H1 (cell line): Measurements from ENCODE around the gene EPN2. TPM values are rescaled to one million over a fixed set of nuclear protein-coding genes. Genes with fewer than 3 reads are reported as not detected.

Experiments
- CTCF ChIA-PET: fragments of 300-600 bp; sonication (Branson Sonifier 250); formaldehyde crosslinking; loops from one replicate; lab custom pipeline; 2021; ENCODE audit not compliant: partially characterized antibody; lab: Charles Lee
- POLR2A ChIA-PET: fragments of 300-600 bp; sonication (Branson Sonifier 250); formaldehyde crosslinking; loops from one replicate; lab custom pipeline; 2021; ENCODE audit warnings: inconsistent platforms; ENCODE audit not compliant: partially characterized antibody; lab: Charles Lee
- DNase-seq, 2 experiments: peaks; one replicate each; pipeline versions ENCODE4 v3.0.0 to v3.0.0-alpha.2; 2010 to 2022; ENCODE audit warnings: low spot score in 2 of 2, low read depth in 1 of 2, mixed read lengths in 1 of 2
- FAIRE-seq: peaks from 2 replicates; lab custom pipeline; 2011; peaks lifted over from hg19 to GRCh38; lab: Jason Lieb, UNC
- H2AFZ ChIP-seq: 2 replicates; pipeline ENCODE4 v1.8.1; 2012; ENCODE audit warnings: low read length, inconsistent platforms
- H2AK5ac ChIP-seq: 2 replicates; pipeline ENCODE4 v1.6.1; 2013; ENCODE audit warnings: low read depth, low read length
- H2BK120ac ChIP-seq: replicated peaks from 2 replicates; pipeline ENCODE3; 2013; ENCODE audit warnings: low read depth, low read length, inconsistent platforms
- H2BK12ac ChIP-seq: 2 replicates; pipeline ENCODE4 v1.6.1; 2013; ENCODE audit warnings: low read depth, low read length
- H2BK15ac ChIP-seq: 2 replicates; pipeline ENCODE4 v1.6.1; 2013; ENCODE audit warnings: low read length
- H2BK20ac ChIP-seq: 2 replicates; pipeline ENCODE4 v1.6.1; 2013; ENCODE audit warnings: low read length
- H2BK5ac ChIP-seq: 2 replicates; pipeline ENCODE4 v1.6.1; 2013; ENCODE audit warnings: low read depth, low read length
- H3K14ac ChIP-seq: 2 replicates; pipeline ENCODE4 v1.6.1; 2013; ENCODE audit warnings: inconsistent platforms; ENCODE audit not compliant: insufficient read length
- H3K18ac ChIP-seq: 2 replicates; pipeline ENCODE4 v1.6.1; 2013; ENCODE audit warnings: low read length; ENCODE audit errors: extremely low read depth
- H3K23ac ChIP-seq: 2 replicates; pipeline ENCODE4 v1.6.1; 2013; ENCODE audit warnings: inconsistent platforms; ENCODE audit not compliant: insufficient read length
- H3K23me2 ChIP-seq: 2 replicates; pipeline ENCODE4 v1.6.1; 2013; ENCODE audit warnings: low read depth, low read length
- H3K27ac ChIP-seq: 2 replicates; pipeline ENCODE4 v1.6.1; 2011; ENCODE audit warnings: low read depth, low read length, inconsistent platforms
- H3K27me3 ChIP-seq, 4 experiments: replicated peaks in 1 of 4; 1 replicate in 1 of 4; 2 replicates in 3 of 4; pipeline versions ENCODE4 v1.6.1 to v1.8.1; 2011 to 2013; ENCODE audit warnings: low read length in 3 of 4, mild to moderate bottlenecking in 3 of 4, inconsistent platforms in 2 of 4, mixed read lengths in 2 of 4, moderate library complexity in 1 of 4; ENCODE audit not compliant: control insufficient read depth in 3 of 4, insufficient read depth in 3 of 4; ENCODE audit errors: extremely low read depth in 1 of 4
- H3K36me3 ChIP-seq, 4 experiments: 2 replicates each; pipeline versions ENCODE4 v1.6.1 to v1.8.1; 2011 to 2013; ENCODE audit warnings: mild to moderate bottlenecking in 4 of 4, low read length in 3 of 4, moderate library complexity in 2 of 4, control low read depth in 1 of 4, inconsistent platforms in 1 of 4; ENCODE audit not compliant: insufficient read depth in 4 of 4, control insufficient read depth in 2 of 4
- H3K4ac ChIP-seq: replicated peaks from 2 replicates; pipeline ENCODE3; 2013; ENCODE audit warnings: low read length, low read depth, mixed read lengths, inconsistent platforms; ENCODE audit not compliant: insufficient read length
- H3K4me1 ChIP-seq, 4 experiments: replicated peaks in 1 of 4; 1 replicate in 1 of 4; 2 replicates in 3 of 4; pipeline versions ENCODE4 v1.6.1 to v1.8.1; 2011 to 2013; ENCODE audit warnings: low read length in 3 of 4, inconsistent platforms in 2 of 4, mixed read lengths in 1 of 4; ENCODE audit not compliant: insufficient read depth in 4 of 4, control insufficient read depth in 3 of 4
- H3K4me2 ChIP-seq, 2 experiments: 2 replicates each; pipeline versions ENCODE4 v1.6.1 to v1.8.1; 2011 to 2013; ENCODE audit warnings: low read depth in 2 of 2, low read length in 2 of 2, control low read depth in 1 of 2, inconsistent platforms in 1 of 2, mild to moderate bottlenecking in 1 of 2; ENCODE audit not compliant: insufficient read depth in 1 of 2
- H3K4me3 ChIP-seq, 4 experiments: fragments of 200-600, 300-600 bp in 1 of 4; sonication (generic), shearing (Covaris generic), sonication (Bioruptor Twin) in 1 of 4; 2 replicates each; pipeline versions ENCODE4 v1.5.1 to v1.8.1; 2011 to 2016; ENCODE audit warnings: low read length in 4 of 4, low read depth in 3 of 4, control low read depth in 2 of 4, inconsistent platforms in 2 of 4, mild to moderate bottlenecking in 2 of 4, mixed read lengths in 1 of 4, moderate library complexity in 1 of 4; ENCODE audit not compliant: insufficient read depth in 2 of 4; ENCODE audit errors: extremely low read depth in 1 of 4
- H3K56ac ChIP-seq: replicated peaks from 2 replicates; pipeline ENCODE3; 2013; ENCODE audit warnings: low read depth, mild to moderate bottlenecking, mixed read lengths, low read length, inconsistent platforms; ENCODE audit not compliant: insufficient read length
- H3K79me1 ChIP-seq: 2 replicates; pipeline ENCODE4 v1.6.1; 2013; ENCODE audit warnings: low read depth, low read length, control low read depth
- H3K79me2 ChIP-seq, 2 experiments: 2 replicates each; pipeline versions ENCODE4 v1.6.1 to v1.8.1; 2012 to 2013; ENCODE audit warnings: low read length in 2 of 2, mild to moderate bottlenecking in 2 of 2, inconsistent platforms in 1 of 2; ENCODE audit not compliant: insufficient read depth in 2 of 2, control insufficient read depth in 1 of 2
- H3K9ac ChIP-seq, 4 experiments: replicated peaks in 1 of 4; 1 replicate in 1 of 4; 2 replicates in 3 of 4; pipeline versions ENCODE4 v1.6.1 to v1.8.1; 2011 to 2013; ENCODE audit warnings: low read depth in 3 of 4, low read length in 3 of 4, control low read depth in 2 of 4, mild to moderate bottlenecking in 2 of 4, moderate library complexity in 2 of 4, inconsistent platforms in 1 of 4; ENCODE audit errors: extremely low read depth in 1 of 4
- H3K9me3 ChIP-seq, 2 experiments: 2 replicates each; pipeline versions ENCODE4 v1.6.1 to v1.8.1; 2012 to 2013; ENCODE audit warnings: mild to moderate bottlenecking in 2 of 2, moderate library complexity in 2 of 2, control low read depth in 1 of 2, inconsistent platforms in 1 of 2, low read depth in 1 of 2, low read length in 1 of 2, mixed read lengths in 1 of 2; ENCODE audit not compliant: insufficient read depth in 2 of 2
- H4K20me1 ChIP-seq, 2 experiments: replicated peaks in 1 of 2; 2 replicates each; pipeline versions ENCODE3 to v1.8.1; 2011 to 2013; ENCODE audit warnings: inconsistent platforms in 2 of 2, low read length in 2 of 2, mild to moderate bottlenecking in 1 of 2; ENCODE audit not compliant: insufficient read depth in 2 of 2, control insufficient read depth in 1 of 2
- H4K5ac ChIP-seq: 2 replicates; pipeline ENCODE4 v1.6.1; 2013; ENCODE audit warnings: low read length, low read depth, mixed read lengths, inconsistent platforms; ENCODE audit not compliant: insufficient read length
- H4K8ac ChIP-seq: 2 replicates; pipeline ENCODE4 v1.8.0; 2013; ENCODE audit warnings: mild to moderate bottlenecking, moderate library complexity, low read length, inconsistent platforms; ENCODE audit not compliant: insufficient read depth; ENCODE audit errors: extremely low read depth
- H4K91ac ChIP-seq: replicated peaks from 2 replicates; pipeline ENCODE3; 2013; ENCODE audit warnings: low read length, mixed read lengths, inconsistent platforms; ENCODE audit not compliant: insufficient read length
- EGR1 ChIP-seq: IDR thresholded peaks from 2 replicates; pipeline ENCODE4 v1.6.1; 2011; ENCODE audit warnings: low read depth, low read length, borderline replicate concordance
- POLR2A ChIP-seq, 2 experiments: IDR thresholded peaks; 1 replicate in 1 of 2; 2 replicates in 1 of 2; pipeline ENCODE4 v1.6.1; 2011; ENCODE audit warnings: low read depth in 2 of 2, low read length in 2 of 2, mild to moderate bottlenecking in 2 of 2; ENCODE audit errors: control extremely low read depth in 1 of 2
- SAP30 ChIP-seq: fragments of 300-600 bp; sonication (generic); IDR thresholded peaks from 2 replicates; pipeline ENCODE4 v1.7.1; 2012; ENCODE audit warnings: low read length, moderate library complexity, mild to moderate bottlenecking, inconsistent platforms; ENCODE audit not compliant: insufficient read depth, insufficient replicate concordance
- SIN3A ChIP-seq, 2 experiments: IDR thresholded peaks in 1 of 2; conservative IDR thresholded peaks in 1 of 2; 2 replicates each; pipeline ENCODE4 v1.6.1; 2011 to 2012; ENCODE audit warnings: low read length in 2 of 2, improper control_type of control experiment in 1 of 2, low read depth in 1 of 2, mild to moderate bottlenecking in 1 of 2
- TAF1 ChIP-seq: IDR thresholded peaks from 2 replicates; pipeline ENCODE4 v1.6.1; 2011; ENCODE audit warnings: mild to moderate bottlenecking, low read depth, low read length
- WGBS, 2 experiments: shearing (Covaris generic) in 1 of 2; methylation state at CpG; one replicate each; pipeline versions ENCODE4 v1.1.6 to v1.1.7; 2013 to 2015; ENCODE audit warnings: low lambda C conversion rate in 2 of 2, mixed read lengths in 2 of 2, inconsistent platforms in 1 of 2, low coverage in 1 of 2, missing lambda C conversion rate in 1 of 2; ENCODE audit not compliant: insufficient replicate concordance in 2 of 2, insufficient coverage in 1 of 2, insufficient read length in 1 of 2; ENCODE audit errors: extremely low coverage in 1 of 2, missing lambda C conversion rate in 1 of 2; 5-methylcytosine and 5-hydroxymethylcytosine counted together
- polyA plus RNA-seq, 7 experiments: library from polyadenylated mRNA; depleted of rRNA in 3 of 7; stranded (reverse) in 5 of 7; unstranded in 2 of 7; fragments of >200 nt in 5 of 7; fragments of 200-250 nt in 2 of 7; gene quantifications; 1 replicate in 5 of 7; 2 replicates in 1 of 7; 4 replicates in 1 of 7; pipeline versions ENCODE4 v1.2.1 to v1.2.3, GENCODE V29; 2011 to 2013; ENCODE audit warnings: missing spikeins in 2 of 7, mixed read lengths in 2 of 7
- total RNA-seq: library from RNA; stranded (reverse); fragmentation: NEBNext Ultra II Directional; extraction: Animal tissue kit (Norgen Biotek cat#: 25700); gene quantifications from 2 replicates; pipeline ENCODE4 v1.2.1, GENCODE V29; 2021
- TF ChIP-seq, protein P1 (sequence below): IDR thresholded peaks from 2 replicates; pipeline ENCODE4 v1.6.1; 2011; ENCODE audit warnings: low read length, improper control_type of control experiment

EPN2 gene
- total and polyA plus RNA-seq, 2 of the 8 experiments (the other 6 are each of a cell fraction or from before 2014, with no cell fraction given) = 28.7 to 55.8 TPM

DNA sequence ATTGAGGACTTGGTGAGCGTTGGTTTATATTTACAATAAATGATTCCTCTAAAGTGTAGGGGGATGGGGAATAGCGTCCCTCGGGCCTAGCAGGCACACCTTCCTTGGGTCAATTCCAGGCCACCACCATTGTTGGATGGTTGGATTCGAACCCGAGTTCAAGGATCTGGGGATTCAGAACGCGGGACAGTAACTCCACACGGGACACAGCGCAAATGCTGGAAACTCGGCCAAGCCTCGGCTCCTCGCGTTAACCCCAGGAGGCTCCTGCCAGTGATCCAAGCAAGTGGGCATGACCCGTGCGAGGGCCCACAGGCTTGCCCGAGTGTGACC, 124.7 kb downstream of the EPN2 start:
- H3K4me2 ChIP-seq = peak overlapping the region; percentile 20 to 85
- CTCF ChIA-PET = interaction anchor here (0.7 to 6.7 kb wide), 17 partner anchors 10 to 400 kb away, joined by 3 to 66 read pairs (median 6); partner anchors contain the start of genes ALDH3A2, MAPK7 and MFAP4
- H2AK5ac ChIP-seq = no peak overlapping the region
- POLR2A ChIA-PET = interaction anchor here (0.9 to 6.2 kb wide), 6 partner anchors 15 to 287 kb away, joined by 3 to 32 read pairs (median 4); partner anchors contain the start of genes ALDH3A2, MAPK7 and MFAP4
- H2BK15ac ChIP-seq = no peak overlapping the region
- no peak overlapping the region for H2BK12ac ChIP-seq
- H3K36me3 ChIP-seq = peaks cover 0 to 3% (median 0%) of the 10 kb centered on the region in 4 experiments; a peak in 1 of 8 replicates
- 48% methylated on average over 15 of the region's 16 CpGs; no CpG with 5 or more reads in 1 of the 2 experiments for WGBS, 2 experiments
- no peak overlapping the region for H4K91ac ChIP-seq
- H4K20me1 ChIP-seq = peaks cover 0 to 4% of the 10 kb centered on the region in 2 experiments
- peak overlapping the region; percentile 38 for H3K56ac ChIP-seq
- DNase-seq (no peak), FAIRE-seq (no peak)
- H3K9ac ChIP-seq = peak overlapping the region in 3 of 4 experiments; percentile 3 to 59 (median 51); a peak in 5 of 7 replicates
- peaks cover 2% of the 10 kb centered on the region; the same call in 1 of the 2 replicates for H3K79me1 ChIP-seq
- H3K27ac ChIP-seq = no peak overlapping the region
- no peak overlapping the region for H3K23ac ChIP-seq
- peaks cover 0 to 9% (median 3%) of the 10 kb centered on the region in 4 experiments; a peak in 4 of 7 replicates for H3K4me1 ChIP-seq
- H3K27me3 ChIP-seq = no peaks in the 10 kb centered on the region; a peak in 1 of 7 replicates
- H4K5ac ChIP-seq = no peak overlapping the region
- no peak overlapping the region for H2BK20ac ChIP-seq
- no peaks in the 10 kb centered on the region for H3K79me2 ChIP-seq
- no peaks in the 10 kb centered on the region for H3K9me3 ChIP-seq
- H3K4ac ChIP-seq = peak overlapping the region; percentile 80
- no peak overlapping the region for H2BK120ac ChIP-seq
- H3K14ac ChIP-seq = no peak overlapping the region
- H3K4me3 ChIP-seq = peak overlapping the region; percentile 34 to 93 (median 75)
- no peak overlapping the region for H4K8ac ChIP-seq
- TF ChIP-seq, protein P1, sequence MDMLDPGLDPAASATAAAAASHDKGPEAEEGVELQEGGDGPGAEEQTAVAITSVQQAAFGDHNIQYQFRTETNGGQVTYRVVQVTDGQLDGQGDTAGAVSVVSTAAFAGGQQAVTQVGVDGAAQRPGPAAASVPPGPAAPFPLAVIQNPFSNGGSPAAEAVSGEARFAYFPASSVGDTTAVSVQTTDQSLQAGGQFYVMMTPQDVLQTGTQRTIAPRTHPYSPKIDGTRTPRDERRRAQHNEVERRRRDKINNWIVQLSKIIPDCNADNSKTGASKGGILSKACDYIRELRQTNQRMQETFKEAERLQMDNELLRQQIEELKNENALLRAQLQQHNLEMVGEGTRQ = no peak
- no peak for TF ChIP-seq POLR2A (IDR thresholded peaks at IDR 0.05; ENCODE audit: control extremely low read depth in 1 of 2, low read depth in 2 of 2, low read length in 2 of 2)
- TF ChIP-seq TAF1 = no peak
- TF ChIP-seq SIN3A (conservative IDR thresholded peaks at IDR 0.05 in 1 of 2, IDR thresholded peaks at IDR 0.05 in 1 of 2; ENCODE audit: low read depth in 1 of 2, low read length in 2 of 2) = 0 out of 4 replicates have a peak, but pooled peaks of 1 of the 2 experiments have one; percentile 8
- no peak for TF ChIP-seq EGR1
- no peak for TF ChIP-seq SAP30
- H2AFZ ChIP-seq = peak overlapping the region; percentile 12; the same call in 1 of the 2 replicates
- H3K18ac ChIP-seq = no peak overlapping the region
- no peak overlapping the region for H2BK5ac ChIP-seq
- H3K23me2 ChIP-seq = peaks cover 6% of the 10 kb centered on the region; the same call in 1 of the 2 replicates
